Astrocyte (in vitro differentiated cells and primary cell): ENCODE results near the gene SMCO1. TPM values are rescaled to one million over a fixed set of nuclear protein-coding genes. Genes with fewer than 3 reads are reported as not detected.
A peak's percentile ranks its signal among the peaks of the same experiment; 100 is the strongest.

Experiments
- DNase-seq: peaks from one replicate; pipeline ENCODE4 v3.0.0-alpha.2; 2010; ENCODE audit warnings: low read depth
- FAIRE-seq: peaks from 2 replicates; lab custom pipeline; 2011; peaks lifted over from hg19 to GRCh38; lab: Jason Lieb, UNC
- H2AFZ ChIP-seq: 2 replicates; pipeline ENCODE4 v1.6.0; 2012; ENCODE audit warnings: low read depth, low read length, inconsistent platforms
- H3K27ac ChIP-seq: 2 replicates; pipeline ENCODE4 v1.5.1; 2011; ENCODE audit warnings: low read depth, low read length, inconsistent platforms
- H3K27me3 ChIP-seq: 2 replicates; pipeline ENCODE4 v1.6.0; 2011; ENCODE audit warnings: low read length, inconsistent platforms; ENCODE audit not compliant: insufficient read depth
- H3K36me3 ChIP-seq: 2 replicates; pipeline ENCODE4 v1.5.1; 2011; ENCODE audit warnings: low read length, inconsistent platforms; ENCODE audit not compliant: insufficient read depth
- H3K4me1 ChIP-seq: 2 replicates; pipeline ENCODE4 v1.5.1; 2011; ENCODE audit warnings: low read length, inconsistent platforms; ENCODE audit not compliant: insufficient read depth
- H3K4me2 ChIP-seq: 2 replicates; pipeline ENCODE4 v1.6.0; 2012; ENCODE audit warnings: low read length, inconsistent platforms
- H3K4me3 ChIP-seq: 2 replicates; pipeline ENCODE4 v1.5.1; 2011; ENCODE audit warnings: low read depth, mild to moderate bottlenecking, low read length, inconsistent platforms; ENCODE audit not compliant: insufficient read depth
- H3K79me2 ChIP-seq: 2 replicates; pipeline ENCODE4 v1.6.0; 2012; ENCODE audit warnings: mild to moderate bottlenecking, low read length, inconsistent platforms; ENCODE audit not compliant: insufficient read depth
- H3K9ac ChIP-seq: 2 replicates; pipeline ENCODE4 v1.6.0; 2012; ENCODE audit warnings: mild to moderate bottlenecking, low read length, inconsistent platforms
- H3K9me3 ChIP-seq: 2 replicates; pipeline ENCODE4 v1.5.1; 2012; ENCODE audit warnings: low read depth, mild to moderate bottlenecking, low read length, inconsistent platforms; ENCODE audit not compliant: insufficient read depth
- H4K20me1 ChIP-seq: 2 replicates; pipeline ENCODE4 v1.6.0; 2012; ENCODE audit warnings: low read length, inconsistent platforms; ENCODE audit not compliant: insufficient read depth
- H3K27ac Mint-ChIP-seq: one replicate; pipeline ENCODE4 v1.8.0; 2021; ENCODE audit warnings: mild to moderate bottlenecking, mixed read lengths; ENCODE audit not compliant: unreplicated experiment
- H3K27me3 Mint-ChIP-seq: one replicate; pipeline ENCODE4 v1.8.0; 2021; ENCODE audit warnings: low read depth, mixed read lengths; ENCODE audit not compliant: unreplicated experiment
- H3K36me3 Mint-ChIP-seq: one replicate; pipeline ENCODE4 v1.8.0; 2021; ENCODE audit warnings: low read depth, mixed read lengths; ENCODE audit not compliant: unreplicated experiment
- H3K4me1 Mint-ChIP-seq: one replicate; pipeline ENCODE4 v1.8.0; 2021; ENCODE audit warnings: low read depth, mixed read lengths; ENCODE audit not compliant: unreplicated experiment
- H3K4me3 Mint-ChIP-seq: one replicate; pipeline ENCODE4 v1.8.0; 2021; ENCODE audit warnings: mild to moderate bottlenecking, moderate library complexity, mixed read lengths; ENCODE audit not compliant: unreplicated experiment
- H3K9me3 Mint-ChIP-seq: one replicate; pipeline ENCODE4 v1.8.0; 2021; ENCODE audit warnings: mild to moderate bottlenecking, mixed read lengths; ENCODE audit not compliant: unreplicated experiment
- CTCF ChIP-seq: IDR thresholded peaks from 2 replicates; pipeline ENCODE4 v1.5.1; 2011; ENCODE audit warnings: low read depth, mild to moderate bottlenecking, inconsistent platforms, low read length, moderate library complexity; ENCODE audit not compliant: insufficient read depth
- EZH2 ChIP-seq: IDR thresholded peaks from 2 replicates; pipeline ENCODE4 v1.6.1; 2012; ENCODE audit warnings: mild to moderate bottlenecking, low read length, inconsistent platforms; ENCODE audit not compliant: insufficient read depth
- total RNA-seq: library from RNA; stranded (reverse); gene quantifications from 2 replicates; pipeline ENCODE4 v1.2.1, GENCODE V29; 2021

Gene SMCO1
- total RNA-seq, 1 donor from 2014 or later = not detected

GRCh38 chr3:196517162-196517800, 2.1 kb upstream of the SMCO1 start:
- Histone ChIP-seq H3K27ac (no peak overlapping the region), H3K79me2 (no peaks in the 10 kb centered on the region), H4K20me1 (no peaks in the 10 kb centered on the region), H3K9me3 (peaks cover 27% of the 10 kb centered on the region), H3K4me3 (no peak overlapping the region), H3K36me3 (no peaks in the 10 kb centered on the region), H3K4me2 (no peak overlapping the region), H3K27me3 (no peaks in the 10 kb centered on the region), H3K4me1 (peaks cover 9% of the 10 kb centered on the region), H2AFZ (no peak overlapping the region), H3K9ac (no peak overlapping the region)
- no peak overlapping the region for H3K4me3 Mint-ChIP-seq
- no peak overlapping the region for H3K27ac Mint-ChIP-seq
- peaks cover 5% of the 10 kb centered on the region for H3K4me1 Mint-ChIP-seq
- no peak for FAIRE-seq
- no peak for DNase-seq
- H3K27me3 Mint-ChIP-seq = no peaks in the 10 kb centered on the region
- TF ChIP-seq CTCF (no peak), EZH2 (no peak)
- H3K36me3 Mint-ChIP-seq = peaks cover 3% of the 10 kb centered on the region
- peaks cover 23% of the 10 kb centered on the region for H3K9me3 Mint-ChIP-seq

GRCh38 chr3:196514350-196514716, 813 bp downstream of the SMCO1 start:
- H3K4me1 Mint-ChIP-seq = peaks cover 5% of the 10 kb centered on the region

More at GRCh38 chr3:196514350-196514716, 813 bp downstream of the SMCO1 start:
- Histone ChIP-seq H3K9ac (peak overlapping the region; percentile 1), H3K27me3 (no peaks in the 10 kb centered on the region), H3K9me3 (peaks cover 15% of the 10 kb centered on the region), H4K20me1 (no peaks in the 10 kb centered on the region), H3K4me3 (no peak overlapping the region), H3K4me2 (peak overlapping the region; percentile 62), H2AFZ (peak overlapping the region; percentile 29), H3K4me1 (peaks cover 9% of the 10 kb centered on the region), H3K27ac (no peak overlapping the region), H3K36me3 (no peaks in the 10 kb centered on the region), H3K79me2 (no peaks in the 10 kb centered on the region)
- H3K9me3 Mint-ChIP-seq = peaks cover 15% of the 10 kb centered on the region
- H3K27me3 Mint-ChIP-seq = no peaks in the 10 kb centered on the region
- no peak for TF ChIP-seq CTCF
- no peak for TF ChIP-seq EZH2
- no peak overlapping the region for H3K27ac Mint-ChIP-seq
- no peak overlapping the region for H3K4me3 Mint-ChIP-seq
- no peak for FAIRE-seq
- DNase-seq = no peak
- no peaks in the 10 kb centered on the region for H3K36me3 Mint-ChIP-seq
